Measurements from ENCODE around the gene STRADA. TPM values are rescaled to one million over a fixed set of nuclear protein-coding genes. Genes with fewer than 3 reads are reported as not detected.
A peak's percentile ranks its signal among the peaks of the same experiment; 100 is the strongest.

The STRADA gene
- total RNA-seq, 4 donors from 2014 or later, result 16.5 to 32.3 (median 22.4) TPM

- TF ChIP-seq CTCF (IDR thresholded peaks at IDR 0.05), result no peak
- DNase-seq (ENCODE audit: low spot score) (no peak), ATAC-seq (ENCODE audit: low FRiP score) (no peak)
Observed at GRCh38 chr17:63702721-63703015, 38.9 kb downstream of the STRADA start.

- ATAC-seq (ENCODE audit: low FRiP score), result no peak
- DNase-seq (ENCODE audit: low spot score), result no peak
- TF ChIP-seq CTCF (IDR thresholded peaks at IDR 0.05), result no peak
Observed at GRCh38 chr17:63701868-63702720, 39.5 kb downstream of the STRADA start.

- no peak for DNase-seq (ENCODE audit: low spot score)
- ATAC-seq (ENCODE audit: low FRiP score), result no peak
- no peak for TF ChIP-seq CTCF (IDR thresholded peaks at IDR 0.05)
Observed at GRCh38 chr17:63701456-63701820, 40.2 kb downstream of the STRADA start.

GRCh38 chr17:63700528-63701455, 40.8 kb downstream of the STRADA start:
- DNase-seq (ENCODE audit: low spot score), result no peak
- peak; percentile 7 for ATAC-seq (ENCODE audit: low FRiP score)

GRCh38 chr17:63699638-63700527, 41.7 kb downstream of the STRADA start, which contains the start of gene LIMD2:
TSS of gene LIMD2 (minus strand) at chr17:63700125. CDS start at chr17:63699298, 827 bp downstream.
- peak; percentile 17 for ATAC-seq (ENCODE audit: low FRiP score)
- TF ChIP-seq CTCF (IDR thresholded peaks at IDR 0.05), result no peak
- no peak for DNase-seq (ENCODE audit: low spot score)

More at GRCh38 chr17:63700528-63701455, 40.8 kb downstream of the STRADA start:
- no peak for TF ChIP-seq CTCF (IDR thresholded peaks at IDR 0.05)

GRCh38 chr17:63698886-63699637, 42.5 kb downstream of the STRADA start:
- ATAC-seq (ENCODE audit: low FRiP score), result no peak
- DNase-seq (ENCODE audit: low spot score), result no peak
- no peak for TF ChIP-seq CTCF (IDR thresholded peaks at IDR 0.05)
